A549 (cell line): Measurements from ENCODE around the gene RPL31. TPM values are rescaled to one million over a fixed set of nuclear protein-coding genes. Genes with fewer than 3 reads are reported as not detected.

Experiments used
- ATAC-seq, 2 experiments: fragments of 200-7000 bp in 1 of 2; fragments of >200 bp in 1 of 2; cut with Nextera tagmentation in 1 of 2; cut with Tn5 transposase in 1 of 2; 3 replicates each; pipeline versions ENCODE4 v1.8.0 to v1.9.1; 2018 to 2020; ENCODE audit warnings: mild to moderate bottlenecking in 1 of 2, moderate library complexity in 1 of 2
- CTCF ChIA-PET: fragments of 300-600 bp; sonication (Branson Sonifier 250); formaldehyde crosslinking; extraction: SDS; loops from one replicate; lab custom pipeline; 2021; ENCODE audit warnings: antibody characterized with exemption, inconsistent platforms; lab: Yijun Ruan, JAX
- POLR2A ChIA-PET: fragments of 350-600 bp; formaldehyde crosslinking; extraction: SDS; loops from one replicate; lab custom pipeline; 2021; ENCODE audit warnings: antibody characterized with exemption, inconsistent platforms; lab: Yijun Ruan, JAX
- DNase-seq, 2 experiments: peaks; one replicate each; pipeline versions ENCODE4 v3.0.0 to v3.0.0-alpha.2; 2011 to 2016; ENCODE audit warnings: low read depth in 1 of 2, low spot score in 1 of 2
- FAIRE-seq: peaks from 2 replicates; lab custom pipeline; 2011; peaks lifted over from hg19 to GRCh38; lab: Jason Lieb, UNC
- H3K27ac ChIP-seq, 2 experiments: fragments of >200 bp; sonication (Bioruptor Twin); formaldehyde crosslinking; 3 replicates each; pipeline ENCODE4 v1.5.1; 2016 to 2017
- H3K4me1 ChIP-seq: fragments of >200 bp; sonication (Bioruptor Twin); formaldehyde crosslinking; 3 replicates; pipeline ENCODE4 v1.6.1; 2016
- H3K4me2 ChIP-seq: fragments of >200 bp; sonication (Bioruptor Twin); formaldehyde crosslinking; 3 replicates; pipeline ENCODE4 v1.6.1; 2016
- H3K4me3 ChIP-seq: fragments of >200 bp; sonication (Bioruptor Twin); formaldehyde crosslinking; 3 replicates; pipeline ENCODE4 v1.5.1; 2016
- H3K9me3 ChIP-seq: fragments of >200 bp; sonication (Bioruptor Twin); formaldehyde crosslinking; 3 replicates; pipeline ENCODE4 v1.6.1; 2016
- ATOH8 ChIP-seq: fragments of 250-450 bp; sonication (Bioruptor Pico); IDR thresholded peaks from 2 replicates; pipeline ENCODE4 v1.5.0; 2020; ENCODE audit warnings: low read depth, mild to moderate bottlenecking, moderate library complexity
- BHLHE40 ChIP-seq: IDR thresholded peaks from 2 replicates; pipeline ENCODE4 v1.6.1; 2012; ENCODE audit warnings: low read depth, low read length, inconsistent platforms
- CHD4 ChIP-seq: fragments of 200-600 bp; sonication (generic); IDR thresholded peaks from 2 replicates; pipeline ENCODE4 v1.6.1; 2016; ENCODE audit warnings: antibody characterized with exemption, mild to moderate bottlenecking, borderline replicate concordance
- E2F6 ChIP-seq: IDR thresholded peaks from 2 replicates; pipeline ENCODE4 v1.6.1; 2012; ENCODE audit warnings: low read depth, borderline replicate concordance
- EHMT2 ChIP-seq: fragments of 200-600 bp; sonication (generic); IDR thresholded peaks from 2 replicates; pipeline ENCODE4 v1.6.1; 2016; ENCODE audit warnings: antibody characterized with exemption, low read depth, mild to moderate bottlenecking, moderate library complexity
- FOSB ChIP-seq: fragments of 250-450 bp; sonication (Bioruptor Pico); IDR thresholded peaks from 2 replicates; pipeline ENCODE4 v1.5.0; 2020; ENCODE audit warnings: mild to moderate bottlenecking, moderate library complexity
- FOSL2 ChIP-seq, 2 experiments: fragments of 450-650 bp in 1 of 2; fragments of >200 bp in 1 of 2; sonication (Bioruptor Twin) in 1 of 2; formaldehyde crosslinking; IDR thresholded peaks; 2 replicates each; pipeline versions ENCODE4 v1.5.0 to v1.6.1; 2016 to 2020; ENCODE audit warnings: mild to moderate bottlenecking in 1 of 2, moderate library complexity in 1 of 2
- FOXS1 ChIP-seq: fragments of 250-450 bp; sonication (Bioruptor Pico); IDR thresholded peaks from 2 replicates; pipeline ENCODE4 v1.5.0; 2020; ENCODE audit warnings: mild to moderate bottlenecking, moderate library complexity
- GATA3 ChIP-seq: IDR thresholded peaks from 2 replicates; pipeline ENCODE4 v1.6.1; 2012; ENCODE audit warnings: borderline replicate concordance
- HMGXB4 ChIP-seq: fragments of 250-450 bp; sonication (Bioruptor Pico); IDR thresholded peaks from 2 replicates; pipeline ENCODE4 v1.5.0; 2021; ENCODE audit warnings: mild to moderate bottlenecking, moderate library complexity, borderline replicate concordance
- HOXB13 ChIP-seq: fragments of 250-450 bp; sonication (Bioruptor Pico); IDR thresholded peaks from 2 replicates; pipeline ENCODE4 v1.5.0; 2020; ENCODE audit warnings: low read depth, mild to moderate bottlenecking, moderate library complexity
- JUNB ChIP-seq: fragments of >200 bp; sonication (Bioruptor Twin); formaldehyde crosslinking; IDR thresholded peaks from 2 replicates; pipeline ENCODE4 v1.6.1; 2016
- KDM5A ChIP-seq: fragments of 200-600 bp; sonication (generic); IDR thresholded peaks from 2 replicates; pipeline ENCODE4 v1.6.1; 2016; ENCODE audit warnings: antibody characterized with exemption, mild to moderate bottlenecking
- RAD21 ChIP-seq, 2 experiments: fragments of >200 bp in 1 of 2; sonication (Bioruptor Twin) in 1 of 2; formaldehyde crosslinking in 1 of 2; IDR thresholded peaks in 1 of 2; conservative IDR thresholded peaks in 1 of 2; 2 replicates in 1 of 2; 3 replicates in 1 of 2; pipeline ENCODE4 v1.6.1; 2012 to 2018; ENCODE audit warnings: inconsistent platforms in 1 of 2
- RARB ChIP-seq: fragments of 250-450 bp; sonication (Bioruptor Pico); IDR thresholded peaks from 2 replicates; pipeline ENCODE4 v1.8.0; 2021; ENCODE audit warnings: mild to moderate bottlenecking, moderate library complexity
- RNF2 ChIP-seq: fragments of 200-600 bp; sonication (generic); IDR thresholded peaks from 2 replicates; pipeline ENCODE4 v1.6.1; 2016; ENCODE audit warnings: low read depth, mild to moderate bottlenecking, antibody characterized with exemption, moderate library complexity, borderline replicate concordance
- SMC3 ChIP-seq: fragments of >200 bp; sonication (Bioruptor Twin); formaldehyde crosslinking; IDR thresholded peaks from 3 replicates; pipeline ENCODE4 v1.6.1; 2018; ENCODE audit warnings: inconsistent platforms
- ZC3H11A ChIP-seq: fragments of 450-650 bp; IDR thresholded peaks from 2 replicates; pipeline ENCODE4 v1.6.1; 2014; ENCODE audit warnings: antibody characterized with exemption, mild to moderate bottlenecking
- ZNF302 ChIP-seq: fragments of 250-450 bp; sonication (Bioruptor Pico); IDR thresholded peaks from 2 replicates; pipeline ENCODE4 v1.9.0; 2021; ENCODE audit warnings: inconsistent platforms, mild to moderate bottlenecking, moderate library complexity
- ZSCAN20 ChIP-seq: fragments of 250-450 bp; sonication (Bioruptor Pico); IDR thresholded peaks from 2 replicates; pipeline ENCODE4 v1.8.0; 2022; ENCODE audit warnings: mild to moderate bottlenecking, moderate library complexity
- WGBS: methylation state at CpG from one replicate; pipeline ENCODE4 v1.1.6; 2017; ENCODE audit errors: missing lambda C conversion rate; 5-methylcytosine and 5-hydroxymethylcytosine counted together
- polyA plus RNA-seq, 4 experiments: library from polyadenylated mRNA; depleted of rRNA in 3 of 4; stranded (reverse); fragments of >200 nt; fragmentation: RNase III in 1 of 4; extraction: RNeasy Plus Mini Kit Qiagen cat#74134 plus additional on column Dnase treatment in 1 of 4; gene quantifications; 2 replicates in 3 of 4; 3 replicates in 1 of 4; pipeline ENCODE4 v1.2.3, GENCODE V29; 2011 to 2017
- TF ChIP-seq, protein P1 (sequence below): IDR thresholded peaks from 2 replicates; pipeline ENCODE4 v1.6.1; 2012

RPL31 gene
- polyA plus RNA-seq, 2 of the 4 experiments (the other 2 are of a cell fraction), result 1,803 to 2,064 TPM

DNA sequence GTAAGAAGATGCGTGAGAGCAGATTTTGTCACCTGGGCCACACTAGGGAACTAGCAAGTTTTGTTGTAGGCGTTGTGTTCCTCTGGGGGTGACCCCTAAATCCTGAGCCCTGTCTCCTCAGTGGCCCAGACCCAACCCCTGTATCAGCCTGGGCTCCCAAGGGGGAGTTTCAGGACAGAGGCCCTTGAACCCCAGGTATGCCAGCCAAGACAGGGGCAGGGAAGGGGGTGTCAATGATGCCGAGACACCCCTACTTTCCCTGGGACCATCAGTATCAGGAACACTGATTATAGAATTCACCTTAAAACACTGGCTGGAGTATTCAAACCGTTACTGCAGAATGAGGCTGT, 39.1 kb upstream of the RPL31 start:
- POLR2A ChIA-PET, result no interaction called here
- H3K4me1 ChIP-seq, result peaks cover 5% of the 10 kb centered on the region
- 93% methylated on average over 4 of the region's 4 CpGs for WGBS
- no peak for FAIRE-seq
- no peaks in the 10 kb centered on the region for H3K9me3 ChIP-seq
- no peak for DNase-seq
- no peak for ATAC-seq
- TF ChIP-seq GATA3, result no peak
- no peak for TF ChIP-seq RAD21 (conservative IDR thresholded peaks at IDR 0.05 in 1 of 2, IDR thresholded peaks at IDR 0.05 in 1 of 2)
- TF ChIP-seq E2F6, result no peak
- no peak for TF ChIP-seq ZSCAN20 (CRISPR knock-in tag)
- no peak for TF ChIP-seq HOXB13 (CRISPR knock-in tag)
- TF ChIP-seq FOSB (CRISPR knock-in tag), result no peak
- no peak for TF ChIP-seq FOSL2 (IDR thresholded peaks at IDR 0.05)
- TF ChIP-seq FOSL2 (CRISPR knock-in tag; IDR thresholded peaks at IDR 0.05), result no peak
- no peak for TF ChIP-seq ATOH8 (CRISPR knock-in tag)
- TF ChIP-seq EHMT2, result no peak
- no peak for TF ChIP-seq KDM5A
- no peak for TF ChIP-seq RARB (CRISPR knock-in tag)
- TF ChIP-seq BHLHE40, result no peak
- no peak for TF ChIP-seq HMGXB4 (CRISPR knock-in tag)
- TF ChIP-seq RNF2, result no peak
- TF ChIP-seq, protein P1, sequence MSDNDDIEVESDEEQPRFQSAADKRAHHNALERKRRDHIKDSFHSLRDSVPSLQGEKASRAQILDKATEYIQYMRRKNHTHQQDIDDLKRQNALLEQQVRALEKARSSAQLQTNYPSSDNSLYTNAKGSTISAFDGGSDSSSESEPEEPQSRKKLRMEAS, result no peak
- no peak for TF ChIP-seq CHD4
- TF ChIP-seq FOXS1 (CRISPR knock-in tag), result no peak
- no peak for TF ChIP-seq ZC3H11A
- CTCF ChIA-PET, result no interaction called here
- no peak overlapping the region for H3K4me3 ChIP-seq
- no peak overlapping the region for H3K4me2 ChIP-seq
- no peak overlapping the region for H3K27ac ChIP-seq

DNA sequence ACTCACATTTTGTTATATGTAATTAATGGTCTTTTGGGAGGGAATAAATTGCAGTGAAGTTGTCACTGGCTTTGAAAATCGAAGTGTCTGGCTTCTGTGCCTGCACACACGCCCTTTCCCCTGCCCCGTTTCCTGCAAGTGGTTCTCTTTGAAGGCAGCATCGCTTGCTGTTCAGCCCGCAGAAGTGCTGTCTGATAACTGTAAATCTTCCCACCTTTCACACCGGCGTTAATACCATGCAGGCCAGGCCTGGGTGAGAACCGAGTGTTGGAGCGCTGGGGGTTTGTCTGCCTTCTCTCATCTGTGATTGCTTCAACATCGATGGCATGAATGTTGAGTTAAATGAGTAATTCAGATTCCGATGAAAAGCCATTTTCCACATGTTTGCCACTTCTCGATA, 37.9 kb upstream of the RPL31 start:
- TF ChIP-seq EHMT2 (no peak), SMC3 (no peak), JUNB (no peak), E2F6 (no peak), ZNF302 (CRISPR knock-in tag) (no peak), GATA3 (no peak)
- CTCF ChIA-PET, result interaction anchor here (0.8 to 1.1 kb wide), 2 partner anchors 8 to 18 kb away, joined by 3 to 4 read pairs; no protein-coding TSS in a partner anchor
- FAIRE-seq, result no peak
- Histone ChIP-seq H3K9me3 (no peaks in the 10 kb centered on the region), H3K4me1 (no peaks in the 10 kb centered on the region), H3K4me3 (no peak overlapping the region), H3K4me2 (no peak overlapping the region), H3K27ac (no peak overlapping the region)
- no peak for DNase-seq
- WGBS, result 93% methylated on average over 12 of the region's 12 CpGs
- no peak for ATAC-seq
- POLR2A ChIA-PET, result no interaction called here
